ENCODE results near the gene CFAP74. TPM values are rescaled to one million over a fixed set of nuclear protein-coding genes. Genes with fewer than 3 reads are reported as not detected.

The CFAP74 gene
- total RNA-seq, 1 donor from 2014 or later, result 0.35 TPM

GRCh38 chr1:2050461-2050792, 46.8 kb upstream of the CFAP74 start:
- peak overlapping the region; percentile 81 for H3K27ac ChIP-seq
- no peak for TF ChIP-seq CTCF (IDR thresholded peaks at IDR 0.05)
- H3K9me3 ChIP-seq, result no peaks in the 10 kb centered on the region
- H3K27me3 ChIP-seq, result peaks cover 3% of the 10 kb centered on the region
- no peak for ATAC-seq
- DNase-seq, result no peak
- H3K4me1 ChIP-seq, result peaks cover 19% of the 10 kb centered on the region
- peak overlapping the region; percentile 63 for H3K4me3 ChIP-seq
- intact Hi-C loops (cut with DNase I), result no loop called here
- no peaks in the 10 kb centered on the region for H3K36me3 ChIP-seq

GRCh38 chr1:2049718-2050431, 46.3 kb upstream of the CFAP74 start, which contains the start of gene PRKCZ:
Gene PRKCZ, plus strand, starts transcription at chr1:2050411. Its CDS starts 220 bp downstream, at chr1:2050631.
- Histone ChIP-seq H3K27ac (peak within 1 kb of the TSS; percentile 84), H3K36me3 (no peaks in the 10 kb centered on the region)
- ATAC-seq, result peak; percentile 90

GRCh38 chr1:2049225-2049717, 45.7 kb upstream of the CFAP74 start:
- DNase-seq (peak; percentile 81), ATAC-seq (peak; percentile 27)
- intact Hi-C loops (cut with DNase I), result no loop called here
- peaks cover 28% of the 10 kb centered on the region for H3K4me1 ChIP-seq
- H3K27me3 ChIP-seq, result peaks cover 3% of the 10 kb centered on the region
- peak; percentile 31 for TF ChIP-seq CTCF (IDR thresholded peaks at IDR 0.05)
- H3K4me3 ChIP-seq, result peak overlapping the region; percentile 63
- H3K9me3 ChIP-seq, result no peaks in the 10 kb centered on the region
- H3K36me3 ChIP-seq, result no peaks in the 10 kb centered on the region
- H3K27ac ChIP-seq, result peak overlapping the region; percentile 84

More at GRCh38 chr1:2049718-2050431, 46.3 kb upstream of the CFAP74 start, which contains the start of gene PRKCZ:
- H3K4me3 ChIP-seq, result peak within 1 kb of the TSS; percentile 63
- peaks cover 3% of the 10 kb centered on the region for H3K27me3 ChIP-seq
- DNase-seq, result peak; percentile 98
- no peak for TF ChIP-seq CTCF (IDR thresholded peaks at IDR 0.05)
- no peaks in the 10 kb centered on the region for H3K9me3 ChIP-seq
- H3K4me1 ChIP-seq, result peaks cover 24% of the 10 kb centered on the region
- intact Hi-C loops (cut with DNase I), result no loop called here

GRCh38 chr1:2047749-2048729, 44.5 kb upstream of the CFAP74 start:
- Histone ChIP-seq H3K4me3 (no peak overlapping the region), H3K4me1 (peaks cover 28% of the 10 kb centered on the region), H3K9me3 (no peaks in the 10 kb centered on the region), H3K27ac (no peak overlapping the region), H3K27me3 (peaks cover 3% of the 10 kb centered on the region), H3K36me3 (no peaks in the 10 kb centered on the region)
- DNase-seq (no peak), ATAC-seq (no peak)
- intact Hi-C loops (cut with DNase I), result no loop called here
- no peak for TF ChIP-seq CTCF (IDR thresholded peaks at IDR 0.05)

DNA sequence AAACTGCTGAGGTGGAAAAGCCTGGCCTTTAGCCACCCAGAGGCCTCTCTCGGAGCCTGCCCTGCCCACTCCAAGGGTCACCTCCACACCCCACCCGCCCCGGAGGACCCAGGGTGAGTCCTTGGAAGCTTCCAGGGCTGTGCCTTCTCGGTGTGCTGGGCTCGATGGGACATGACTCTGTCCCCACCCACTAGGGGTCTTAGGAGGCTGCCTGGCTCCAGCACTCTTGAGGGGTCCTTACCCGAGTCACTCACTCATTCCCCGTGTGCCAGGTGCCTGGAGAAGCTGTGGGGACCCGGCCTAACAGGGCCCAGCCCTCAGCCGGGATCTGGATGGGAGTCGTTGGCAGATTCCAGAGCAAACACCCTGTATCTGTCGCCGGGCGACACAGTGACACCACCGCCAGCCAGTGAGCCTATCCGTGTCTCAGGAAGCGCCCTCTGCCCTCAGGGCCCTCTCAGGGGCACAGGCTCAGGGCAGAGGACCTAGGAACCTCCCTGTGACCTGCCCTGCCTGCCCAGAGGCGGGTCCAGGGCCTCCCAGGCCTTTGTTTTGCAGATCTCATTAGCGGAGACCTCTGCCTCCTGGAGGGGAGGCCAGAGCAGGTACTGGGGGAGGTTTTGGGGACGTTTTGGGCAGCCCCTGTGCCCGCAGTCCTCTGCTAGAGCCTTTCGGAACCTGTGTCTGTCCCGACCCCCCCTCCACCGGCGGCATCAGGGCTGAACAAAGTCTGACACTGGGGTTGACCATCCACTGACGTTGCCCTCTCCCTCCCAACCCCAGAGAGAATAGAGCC, 43.6 kb upstream of the CFAP74 start:
- ATAC-seq, result no peak
- Histone ChIP-seq H3K27me3 (peaks cover 3% of the 10 kb centered on the region), H3K9me3 (no peaks in the 10 kb centered on the region), H3K4me1 (peaks cover 28% of the 10 kb centered on the region), H3K27ac (no peak overlapping the region), H3K36me3 (no peaks in the 10 kb centered on the region), H3K4me3 (no peak overlapping the region)
- TF ChIP-seq CTCF (IDR thresholded peaks at IDR 0.05), result no peak
- intact Hi-C loops (cut with DNase I), result no loop called here
- DNase-seq, result no peak
